Stimulated activated naive CD8-positive, alpha-beta T cell treated with anti-CD3 and anti-CD28 coated beads, Interleukin-15, amount 100 ng/mL, for 72 hours (primary cell): ENCODE data around the gene PSME3.

ENCODE experiments used
- ATAC-seq: fragments of 150-1000 bp; cut with Tn5 transposase; 2 replicates; pipeline ENCODE4 v1.10.0; 2021; ENCODE audit warnings: mild to moderate bottlenecking, moderate library complexity
- DNase-seq, 2 donors: peaks; one replicate each; pipeline ENCODE4 v3.0.0; 2021 to 2022
- H3K27ac Mint-ChIP-seq, 2 donors: one replicate each; pipeline ENCODE4 v1.8.0; 2022; ENCODE audit warnings: mild to moderate bottlenecking in 2 of 2, mixed read lengths in 2 of 2, moderate library complexity in 2 of 2
- H3K27me3 Mint-ChIP-seq: one replicate; pipeline ENCODE4 v1.8.0; 2022; ENCODE audit warnings: mixed read lengths
- H3K4me1 Mint-ChIP-seq: one replicate; pipeline ENCODE4 v1.8.0; 2022; ENCODE audit warnings: mild to moderate bottlenecking, mixed read lengths
- H3K4me3 Mint-ChIP-seq, 2 donors: one replicate each; pipeline ENCODE4 v1.8.0; 2022; ENCODE audit warnings: mild to moderate bottlenecking in 2 of 2, mixed read lengths in 2 of 2, moderate library complexity in 1 of 2
- H3K9me3 Mint-ChIP-seq, 2 donors: one replicate each; pipeline ENCODE4 v1.8.0; 2022; ENCODE audit warnings: mixed read lengths in 2 of 2

PSME3 gene, protein sequence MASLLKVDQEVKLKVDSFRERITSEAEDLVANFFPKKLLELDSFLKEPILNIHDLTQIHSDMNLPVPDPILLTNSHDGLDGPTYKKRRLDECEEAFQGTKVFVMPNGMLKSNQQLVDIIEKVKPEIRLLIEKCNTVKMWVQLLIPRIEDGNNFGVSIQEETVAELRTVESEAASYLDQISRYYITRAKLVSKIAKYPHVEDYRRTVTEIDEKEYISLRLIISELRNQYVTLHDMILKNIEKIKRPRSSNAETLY

DNA sequence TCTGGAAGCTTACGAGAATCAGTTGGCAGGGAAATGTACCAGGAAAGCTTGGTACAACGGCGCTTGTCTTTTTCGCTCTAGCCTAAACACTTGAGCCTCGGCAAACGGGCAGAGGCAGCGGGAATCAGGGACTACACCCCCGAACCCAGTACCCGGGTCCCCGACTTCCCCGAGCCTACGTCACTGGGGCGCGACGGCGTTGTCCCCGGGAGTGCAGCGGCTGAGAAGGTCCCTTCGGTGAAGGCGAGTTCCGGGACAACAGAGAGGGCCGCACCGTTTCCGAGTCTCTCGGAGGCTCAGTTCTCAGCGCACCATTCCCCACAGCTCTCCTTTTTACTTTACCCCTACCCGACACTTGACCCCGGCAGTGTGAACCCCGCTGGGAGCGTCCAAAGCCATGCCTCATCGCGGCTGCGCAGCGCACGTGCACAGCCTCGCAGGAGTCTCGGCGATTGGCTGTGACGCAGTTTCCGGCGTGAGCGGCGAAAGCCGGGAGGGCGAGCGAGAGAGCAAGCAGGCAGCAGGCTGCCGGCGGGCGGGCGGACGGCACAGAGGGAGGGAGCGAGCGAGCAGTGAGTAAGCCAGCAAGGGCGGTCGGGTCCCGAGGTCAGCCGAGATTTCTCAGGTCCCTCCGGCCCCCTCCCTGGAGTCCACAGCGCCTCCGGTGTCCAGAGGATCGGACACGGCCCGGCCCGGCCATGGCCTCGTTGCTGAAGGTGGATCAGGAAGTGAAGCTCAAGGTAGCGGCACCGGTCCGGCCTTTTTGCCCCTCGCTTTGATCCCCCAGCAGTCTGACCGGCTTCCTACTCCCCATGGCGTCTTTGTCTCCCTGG lies at the start of gene PSME3:
TSS of gene PSME3 (plus strand) at position 464 of the 833 bp plus-strand sequence. CDS start at position 699, 235 bp downstream.
- ATAC-seq: peak; percentile 94
- DNase-seq: peak; percentile 87 to 89
- Mint-ChIP-seq H3K4me1 (peaks cover 24% of the 10 kb centered on the region), H3K27me3 (no peaks in the 10 kb centered on the region), H3K4me3 (peak within 1 kb of the TSS; percentile 95), H3K9me3 (no peaks in the 10 kb centered on the region), H3K27ac (peak within 1 kb of the TSS; percentile 98 to 99)

DNA sequence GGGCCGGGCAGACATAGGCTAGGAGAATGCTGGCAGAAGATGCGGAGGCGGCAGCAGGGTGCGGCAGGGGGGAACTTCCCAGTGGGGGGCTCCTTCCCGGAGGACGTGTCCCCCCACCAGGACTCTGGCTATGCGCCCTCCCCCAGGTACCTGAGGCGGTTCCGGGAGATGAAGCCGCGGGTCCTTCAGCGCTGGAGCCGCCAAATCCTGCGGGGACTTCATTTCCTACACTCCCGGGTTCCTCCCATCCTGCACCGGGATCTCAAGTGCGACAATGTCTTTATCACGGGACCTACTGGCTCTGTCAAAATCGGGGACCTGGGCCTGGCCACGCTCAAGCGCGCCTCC lies 49.4 kb upstream of the PSME3 start:
- DNase-seq: no peak
- Mint-ChIP-seq H3K27me3 (peaks cover 88% of the 10 kb centered on the region), H3K9me3 (no peaks in the 10 kb centered on the region), H3K4me3 (peak overlapping the region in 1 of 2 donors; percentile 16), H3K27ac (no peak overlapping the region), H3K4me1 (peaks cover 52% of the 10 kb centered on the region)
- no peak for ATAC-seq

DNA sequence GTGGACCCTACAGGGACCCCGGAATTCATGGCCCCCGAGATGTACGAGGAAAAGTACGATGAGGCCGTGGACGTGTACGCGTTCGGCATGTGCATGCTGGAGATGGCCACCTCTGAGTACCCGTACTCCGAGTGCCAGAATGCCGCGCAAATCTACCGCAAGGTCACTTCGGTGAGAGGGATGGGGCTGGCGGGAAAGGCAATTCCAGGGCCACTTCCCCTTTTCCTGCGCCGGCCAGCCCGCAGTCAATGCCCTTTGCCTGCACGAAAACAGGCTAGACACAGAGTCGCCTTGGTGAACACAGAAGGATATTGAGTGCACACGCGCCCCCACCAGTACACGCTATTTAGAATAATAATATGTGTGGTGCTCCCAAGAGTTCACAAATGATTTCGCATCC lies 48.8 kb upstream of the PSME3 start:
- Mint-ChIP-seq H3K9me3 (no peaks in the 10 kb centered on the region), H3K27ac (no peak overlapping the region), H3K4me1 (peaks cover 47% of the 10 kb centered on the region), H3K27me3 (peaks cover 91% of the 10 kb centered on the region), H3K4me3 (no peak overlapping the region)
- DNase-seq (no peak), ATAC-seq (no peak)

DNA sequence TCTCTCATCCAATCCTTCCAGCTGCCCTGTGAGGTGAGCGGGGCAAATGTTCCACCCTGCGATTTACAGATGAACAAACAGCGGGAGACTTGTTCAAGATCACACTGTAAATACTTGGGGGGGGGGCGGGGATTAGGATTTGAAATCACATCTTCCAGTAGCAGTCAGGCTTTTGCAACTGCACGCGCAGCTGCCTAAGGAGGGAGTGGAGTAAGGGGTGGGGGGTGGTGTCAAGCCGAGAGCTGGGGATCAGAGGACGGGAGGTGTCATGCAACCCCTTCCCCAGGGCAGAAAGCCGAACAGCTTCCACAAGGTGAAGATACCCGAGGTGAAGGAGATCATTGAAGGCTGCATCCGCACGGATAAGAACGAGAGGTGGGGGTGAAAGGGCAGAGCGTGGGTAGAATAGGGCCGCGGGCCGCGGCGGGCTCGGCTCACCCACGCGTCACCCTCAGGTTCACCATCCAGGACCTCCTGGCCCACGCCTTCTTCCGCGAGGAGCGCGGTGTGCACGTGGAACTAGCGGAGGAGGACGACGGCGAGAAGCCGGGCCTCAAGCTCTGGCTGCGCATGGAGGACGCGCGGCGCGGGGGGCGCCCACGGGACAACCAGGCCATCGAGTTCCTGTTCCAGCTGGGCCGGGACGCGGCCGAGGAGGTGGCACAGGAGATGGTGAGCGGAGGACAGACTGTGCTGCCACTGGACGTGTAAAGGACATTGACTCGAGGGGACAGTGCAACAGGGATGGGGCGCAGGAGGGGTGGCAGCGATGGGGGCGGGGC lies 48.2 kb upstream of the PSME3 start:
- Mint-ChIP-seq H3K4me1 (peaks cover 41% of the 10 kb centered on the region), H3K27ac (no peak overlapping the region), H3K9me3 (no peaks in the 10 kb centered on the region), H3K4me3 (peak overlapping the region in 1 of 2 donors; percentile 36), H3K27me3 (peaks cover 85% of the 10 kb centered on the region)
- no peak for DNase-seq
- no peak for ATAC-seq

DNA sequence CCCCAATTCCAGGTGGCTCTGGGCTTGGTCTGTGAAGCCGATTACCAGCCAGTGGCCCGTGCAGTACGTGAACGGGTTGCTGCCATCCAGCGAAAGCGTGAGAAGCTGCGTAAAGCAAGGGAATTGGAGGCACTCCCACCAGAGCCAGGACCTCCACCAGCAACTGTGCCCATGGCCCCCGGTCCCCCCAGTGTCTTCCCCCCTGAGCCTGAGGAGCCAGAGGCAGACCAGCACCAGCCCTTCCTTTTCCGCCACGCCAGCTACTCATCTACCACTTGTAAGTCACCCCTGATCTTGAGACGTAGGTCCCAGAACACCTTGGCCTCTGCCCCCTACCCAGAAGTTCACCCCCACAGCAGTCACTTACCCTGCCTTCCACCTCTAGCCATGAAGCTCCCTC lies 45.9 kb upstream of the PSME3 start:
- H3K9me3 Mint-ChIP-seq: no peaks in the 10 kb centered on the region
- no peak overlapping the region for H3K27ac Mint-ChIP-seq
- peaks cover 63% of the 10 kb centered on the region for H3K27me3 Mint-ChIP-seq
- DNase-seq (no peak), ATAC-seq (no peak)
- peaks cover 31% of the 10 kb centered on the region for H3K4me1 Mint-ChIP-seq
- H3K4me3 Mint-ChIP-seq: no peak overlapping the region

DNA sequence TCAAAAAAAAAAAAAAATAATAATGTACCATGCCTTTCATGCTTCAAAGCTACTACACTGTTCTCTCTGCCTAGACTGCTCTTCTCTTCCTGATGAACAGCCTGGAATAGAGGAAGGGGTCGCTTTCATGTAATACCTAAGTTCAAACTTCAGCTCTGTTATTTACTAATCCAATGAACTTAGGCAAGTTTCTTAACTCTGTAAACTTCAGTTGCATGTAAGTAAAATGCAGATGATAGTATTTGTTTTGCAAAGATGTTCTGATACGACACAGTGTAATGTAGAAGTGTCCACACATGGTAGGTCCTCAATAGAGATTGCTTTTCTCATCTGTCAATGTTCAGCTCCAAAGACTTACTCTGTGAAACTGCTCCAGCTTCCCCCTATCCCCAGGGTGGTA lies 41.2 kb upstream of the PSME3 start:
- Mint-ChIP-seq H3K9me3 (no peaks in the 10 kb centered on the region), H3K4me3 (no peak overlapping the region), H3K27me3 (peaks cover 22% of the 10 kb centered on the region), H3K27ac (no peak overlapping the region), H3K4me1 (peaks cover 15% of the 10 kb centered on the region)
- DNase-seq: no peak
- no peak for ATAC-seq

DNA sequence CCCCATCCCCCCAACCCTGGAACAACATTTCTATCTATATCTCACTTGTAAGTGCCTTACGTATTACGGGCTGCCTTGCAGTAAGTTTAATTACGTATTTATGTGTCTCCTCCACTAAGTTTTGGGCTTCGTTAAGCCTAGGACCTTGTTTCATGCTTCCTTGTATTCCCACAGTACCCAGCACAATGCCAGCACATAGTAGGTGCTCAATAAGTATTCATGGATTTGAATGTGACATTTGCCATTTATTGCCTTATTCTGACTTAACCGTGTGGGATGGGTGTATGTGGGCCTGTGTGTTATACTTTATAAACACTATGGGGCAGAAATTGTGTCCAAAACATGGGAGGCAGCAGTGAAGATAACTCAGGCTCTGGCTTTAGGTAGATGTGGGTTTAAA lies 40.7 kb upstream of the PSME3 start:
- DNase-seq: no peak
- Mint-ChIP-seq H3K4me1 (peaks cover 21% of the 10 kb centered on the region), H3K27ac (no peak overlapping the region), H3K9me3 (no peaks in the 10 kb centered on the region), H3K27me3 (peaks cover 16% of the 10 kb centered on the region), H3K4me3 (no peak overlapping the region)
- ATAC-seq: no peak

DNA sequence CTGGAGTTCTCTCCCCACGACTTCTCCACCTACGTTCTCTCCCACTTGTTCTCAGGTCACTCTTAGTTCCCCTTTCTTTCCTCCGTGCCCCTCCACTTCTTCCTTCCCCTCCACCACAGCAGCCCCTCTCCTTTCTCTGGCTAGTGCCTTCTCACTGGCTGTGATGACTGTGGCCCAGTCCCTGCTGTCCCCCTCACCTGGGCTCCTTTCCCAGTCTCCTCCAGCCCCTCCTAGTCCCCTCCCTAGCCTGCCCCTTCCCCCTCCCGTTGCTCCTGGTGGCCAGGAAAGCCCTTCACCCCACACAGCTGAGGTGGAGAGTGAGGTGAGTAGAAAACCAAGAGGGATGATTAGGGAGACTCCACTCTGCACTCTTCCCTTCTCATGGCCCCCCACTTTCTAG lies 38.1 kb upstream of the PSME3 start:
- Mint-ChIP-seq H3K4me3 (no peak overlapping the region), H3K27me3 (no peaks in the 10 kb centered on the region), H3K9me3 (peaks cover 4 to 6% of the 10 kb centered on the region in 2 donors), H3K4me1 (peaks cover 32% of the 10 kb centered on the region), H3K27ac (no peak overlapping the region)
- no peak for ATAC-seq
- DNase-seq: no peak

DNA sequence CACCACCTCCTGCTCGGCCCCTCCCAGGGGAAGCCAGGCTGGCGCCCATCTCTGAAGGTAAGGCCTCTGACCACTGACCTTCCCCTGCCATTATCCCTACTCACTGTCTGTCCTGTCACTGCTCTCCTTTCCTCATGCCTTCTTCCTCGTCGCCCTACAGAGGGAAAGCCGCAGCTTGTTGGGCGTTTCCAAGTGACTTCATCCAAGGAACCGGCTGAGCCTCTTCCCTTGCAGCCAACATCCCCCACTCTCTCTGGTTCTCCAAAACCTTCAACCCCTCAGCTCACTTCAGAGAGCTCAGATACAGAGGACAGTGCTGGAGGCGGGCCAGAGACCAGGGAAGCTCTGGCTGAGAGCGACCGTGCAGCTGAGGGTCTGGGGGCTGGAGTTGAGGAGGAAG lies 37.7 kb upstream of the PSME3 start:
- H3K4me3 Mint-ChIP-seq: no peak overlapping the region
- no peak for ATAC-seq

DNA sequence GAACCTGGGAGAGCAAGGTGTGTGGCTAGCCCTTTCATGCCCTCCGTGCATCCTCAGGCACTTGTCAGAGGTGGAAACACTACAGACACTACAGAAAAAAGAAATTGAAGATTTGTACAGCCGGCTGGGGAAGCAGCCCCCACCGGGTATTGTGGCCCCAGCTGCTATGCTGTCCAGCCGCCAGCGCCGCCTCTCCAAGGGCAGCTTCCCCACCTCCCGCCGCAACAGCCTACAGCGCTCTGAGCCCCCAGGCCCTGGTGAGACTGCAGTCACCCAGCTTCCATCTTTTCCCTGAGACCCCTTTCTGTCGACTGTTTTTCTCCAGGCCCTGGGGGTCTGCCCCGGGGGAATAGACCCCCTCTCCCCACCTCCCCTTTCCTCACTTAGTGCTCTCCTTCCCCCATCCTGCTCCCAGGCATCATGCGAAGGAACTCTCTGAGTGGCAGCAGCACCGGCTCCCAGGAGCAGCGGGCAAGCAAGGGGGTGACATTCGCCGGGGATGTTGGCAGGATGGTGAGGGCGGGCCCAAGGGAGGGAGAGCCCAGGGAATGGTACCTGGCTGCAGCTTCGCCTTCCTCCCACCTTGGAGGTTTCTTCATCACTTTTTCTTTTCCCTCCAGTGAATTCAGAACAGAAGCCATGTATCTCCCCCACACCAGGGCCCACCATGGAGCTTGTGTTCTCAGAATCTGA lies 37.0 kb upstream of the PSME3 start:
- Mint-ChIP-seq H3K27ac (no peak overlapping the region), H3K27me3 (no peaks in the 10 kb centered on the region), H3K9me3 (peaks cover 4 to 6% of the 10 kb centered on the region in 2 donors), H3K4me1 (peaks cover 32% of the 10 kb centered on the region), H3K4me3 (no peak overlapping the region)
- DNase-seq (no peak), ATAC-seq (no peak)

More for the DNA sequence above, 37.7 kb upstream of the PSME3 start:
- H3K27me3 Mint-ChIP-seq: no peaks in the 10 kb centered on the region
- no peak overlapping the region for H3K27ac Mint-ChIP-seq
- H3K4me1 Mint-ChIP-seq: peaks cover 32% of the 10 kb centered on the region
- H3K9me3 Mint-ChIP-seq: peaks cover 4 to 6% of the 10 kb centered on the region in 2 donors
- DNase-seq: no peak

DNA sequence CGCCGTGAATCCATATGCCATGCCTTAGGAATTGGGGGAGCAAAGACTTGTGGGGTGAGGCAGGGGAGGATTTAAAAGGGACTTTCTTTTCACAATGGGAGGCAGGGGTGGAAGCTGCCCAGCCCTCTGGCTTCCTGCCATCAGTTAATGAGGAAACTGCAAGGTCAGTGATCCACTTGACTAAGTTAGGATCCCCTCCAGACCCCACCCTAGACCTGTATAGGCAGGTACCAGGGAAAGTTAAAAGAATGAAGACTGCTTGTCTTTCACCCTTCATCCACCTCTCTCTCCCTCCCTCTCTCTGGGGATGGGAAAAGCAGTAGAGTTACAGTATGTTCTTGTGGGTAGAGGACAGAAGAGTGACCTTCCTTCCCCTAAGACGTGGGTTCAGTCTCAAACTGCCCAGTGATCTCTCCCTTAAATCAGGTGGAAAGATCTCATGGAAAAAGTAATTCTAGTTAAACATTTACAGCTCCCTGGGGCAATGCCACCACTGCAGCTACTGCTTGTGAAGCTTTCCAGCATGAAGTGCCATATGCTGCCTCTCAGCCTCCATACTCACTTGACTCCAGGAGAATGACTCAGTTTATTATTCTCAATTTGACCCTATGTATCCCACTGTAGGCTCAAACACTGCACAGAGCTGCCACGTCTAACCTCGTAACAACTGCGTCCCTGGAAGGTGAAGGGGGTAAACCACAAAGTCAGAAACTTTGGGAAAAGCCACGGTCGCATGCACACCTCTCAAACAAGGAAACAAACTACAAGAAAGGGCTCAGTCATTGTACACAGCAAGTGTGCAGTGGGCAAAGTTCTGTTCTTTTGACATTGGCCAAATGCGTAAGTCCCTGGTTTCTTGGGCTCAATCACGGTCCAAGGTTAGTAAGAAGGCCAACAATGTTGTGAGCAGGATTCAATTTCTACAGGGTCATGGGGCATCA lies 35.9 kb upstream of the PSME3 start:
- peak overlapping the region in 1 of 2 donors; percentile 43 for H3K27ac Mint-ChIP-seq
- peaks cover 32% of the 10 kb centered on the region for H3K4me1 Mint-ChIP-seq
- DNase-seq (no peak), ATAC-seq (no peak)
- peaks cover 4 to 6% of the 10 kb centered on the region in 2 donors for H3K9me3 Mint-ChIP-seq
- peak overlapping the region; percentile 91 to 93 for H3K4me3 Mint-ChIP-seq
- no peaks in the 10 kb centered on the region for H3K27me3 Mint-ChIP-seq

DNA sequence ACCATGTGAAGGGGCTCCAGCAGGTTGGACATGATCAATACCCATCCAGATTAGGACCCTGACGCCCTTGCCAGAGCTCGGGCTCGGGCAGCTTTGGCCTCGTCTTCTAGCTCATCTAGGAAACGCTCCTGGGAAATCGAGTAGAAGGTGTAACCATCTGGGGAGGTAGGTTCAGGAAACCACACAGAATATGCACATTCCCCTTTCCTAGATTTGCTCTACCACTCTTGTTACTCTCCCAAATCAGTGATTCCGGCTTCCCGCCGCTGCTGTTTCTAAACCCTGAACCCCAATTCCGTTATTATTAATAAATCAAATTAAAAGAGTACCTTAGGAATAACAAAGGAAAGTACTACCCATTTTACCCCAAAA lies 35.2 kb upstream of the PSME3 start:
- Mint-ChIP-seq H3K27ac (peak overlapping the region; percentile 95 to 96), H3K4me1 (peaks cover 32% of the 10 kb centered on the region), H3K4me3 (peak overlapping the region; percentile 91 to 93), H3K9me3 (peaks cover 4 to 6% of the 10 kb centered on the region in 2 donors), H3K27me3 (no peaks in the 10 kb centered on the region)
- ATAC-seq: no peak
- DNase-seq: no peak

DNA sequence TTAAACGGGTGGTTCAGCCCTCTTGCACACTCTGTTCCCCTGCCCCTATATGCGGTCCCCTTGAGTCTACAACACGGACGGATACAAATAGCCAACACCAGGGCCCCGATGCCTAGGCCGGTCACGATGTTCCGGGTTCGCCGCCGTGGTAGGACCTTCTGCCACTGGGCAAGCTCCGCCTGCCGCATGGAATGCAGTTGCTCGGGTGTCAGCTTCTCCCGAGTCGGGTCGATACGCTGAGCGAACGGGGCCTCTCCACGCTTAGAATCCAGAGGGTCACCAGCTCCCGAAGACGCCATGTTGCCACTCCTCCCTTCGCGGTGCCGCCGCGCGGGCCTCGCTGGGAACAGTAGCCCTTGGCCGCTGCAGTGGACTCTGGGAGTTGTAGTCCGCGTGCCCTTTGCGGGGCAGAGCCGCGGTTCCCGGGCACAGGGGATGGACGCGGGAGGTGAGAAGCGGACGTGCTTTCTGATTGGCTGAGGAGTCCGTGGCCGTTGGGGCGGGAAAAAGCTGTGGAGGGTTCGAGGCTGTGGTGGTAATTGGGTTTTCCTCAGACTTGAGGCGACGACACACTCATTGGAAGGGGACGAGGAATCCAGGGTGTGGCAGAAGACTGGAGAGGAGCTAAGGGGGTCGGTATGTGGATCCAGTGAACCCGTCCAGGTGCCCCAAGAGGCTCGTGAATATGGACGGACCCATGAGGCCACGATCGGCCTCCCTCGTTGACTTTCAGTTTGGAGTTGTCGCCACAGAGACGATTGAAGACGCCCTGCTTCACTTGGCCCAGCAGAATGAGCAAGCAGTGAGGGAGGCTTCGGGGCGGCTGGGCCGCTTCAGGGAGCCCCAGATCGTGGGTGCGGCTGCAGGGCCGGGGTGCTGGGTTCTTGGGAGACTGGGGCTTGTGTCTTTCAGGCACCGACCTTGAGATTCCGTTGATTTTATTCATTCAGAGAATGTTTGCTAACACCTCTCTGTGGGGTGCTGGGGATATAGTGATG lies 34.5 kb upstream of the PSME3 start, which contains the start of the genes CNTD1 and COA3:
TSS of gene CNTD1 (plus strand) at position 479 of the 998 bp plus-strand sequence. CDS start at position 686, 207 bp downstream.
TSS of gene COA3 (minus strand) at position 322 of the 998 bp plus-strand sequence. CDS start at position 299, 23 bp downstream.
- DNase-seq (peak; percentile 78 to 86), ATAC-seq (peak; percentile 100)
- H3K27ac Mint-ChIP-seq: peak within 1 kb of the TSS; percentile 95 to 96

More for the DNA sequence above, 34.5 kb upstream of the PSME3 start, which contains the start of the genes CNTD1 and COA3:
- Mint-ChIP-seq H3K9me3 (peaks cover 4 to 6% of the 10 kb centered on the region in 2 donors), H3K4me1 (peaks cover 32% of the 10 kb centered on the region), H3K27me3 (no peaks in the 10 kb centered on the region), H3K4me3 (peak within 1 kb of the TSS; percentile 91 to 93)
